ENCODE results near the gene CCDC186. TPM values are rescaled to one million over a fixed set of nuclear protein-coding genes. Genes with fewer than 3 reads are reported as not detected.
A peak's percentile ranks its signal among the peaks of the same experiment; 100 is the strongest.

The CCDC186 gene
- total RNA-seq, 2 experiments from 2014 or later: 10.5 to 11.6 TPM

DNA sequence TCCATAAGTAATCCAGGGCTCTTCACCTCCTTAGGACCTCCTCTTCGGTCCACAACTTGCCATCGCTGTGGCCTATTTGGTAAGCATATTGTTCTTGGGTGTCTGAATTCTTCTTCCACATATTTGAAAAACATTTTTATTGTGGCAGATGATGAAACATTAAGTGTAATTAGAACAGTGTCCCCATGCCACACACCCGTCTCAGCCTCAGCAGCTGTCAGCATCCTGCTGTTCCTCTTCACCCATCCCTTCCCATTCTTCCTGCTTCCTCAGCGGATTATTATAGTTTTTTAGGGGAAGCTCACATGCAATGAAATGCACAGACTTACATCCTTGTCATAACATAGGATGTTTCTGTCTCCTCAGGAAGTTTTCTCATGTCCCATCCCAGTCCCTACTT lies 25.2 kb upstream of the CCDC186 start:
- Mint-ChIP-seq H3K36me3 (ENCODE audit: low read depth) (no peaks in the 10 kb centered on the region), H3K9me3 (no peaks in the 10 kb centered on the region), H3K4me3 (no peak overlapping the region), H3K27me3 (peaks cover 18% of the 10 kb centered on the region), H3K27ac (no peak overlapping the region), H3K4me1 (ENCODE audit: low read depth) (peaks cover 7% of the 10 kb centered on the region)
- intact Hi-C loops (cut with micrococcal nuclease): no loop called here
- TF ChIP-seq, protein P1, sequence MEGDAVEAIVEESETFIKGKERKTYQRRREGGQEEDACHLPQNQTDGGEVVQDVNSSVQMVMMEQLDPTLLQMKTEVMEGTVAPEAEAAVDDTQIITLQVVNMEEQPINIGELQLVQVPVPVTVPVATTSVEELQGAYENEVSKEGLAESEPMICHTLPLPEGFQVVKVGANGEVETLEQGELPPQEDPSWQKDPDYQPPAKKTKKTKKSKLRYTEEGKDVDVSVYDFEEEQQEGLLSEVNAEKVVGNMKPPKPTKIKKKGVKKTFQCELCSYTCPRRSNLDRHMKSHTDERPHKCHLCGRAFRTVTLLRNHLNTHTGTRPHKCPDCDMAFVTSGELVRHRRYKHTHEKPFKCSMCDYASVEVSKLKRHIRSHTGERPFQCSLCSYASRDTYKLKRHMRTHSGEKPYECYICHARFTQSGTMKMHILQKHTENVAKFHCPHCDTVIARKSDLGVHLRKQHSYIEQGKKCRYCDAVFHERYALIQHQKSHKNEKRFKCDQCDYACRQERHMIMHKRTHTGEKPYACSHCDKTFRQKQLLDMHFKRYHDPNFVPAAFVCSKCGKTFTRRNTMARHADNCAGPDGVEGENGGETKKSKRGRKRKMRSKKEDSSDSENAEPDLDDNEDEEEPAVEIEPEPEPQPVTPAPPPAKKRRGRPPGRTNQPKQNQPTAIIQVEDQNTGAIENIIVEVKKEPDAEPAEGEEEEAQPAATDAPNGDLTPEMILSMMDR (IDR thresholded peaks at IDR 0.05): no peak
- ATAC-seq (no peak), DNase-seq (no peak)
- POLR2A ChIA-PET: no interaction called here
- CTCF ChIA-PET: no interaction called here

DNA sequence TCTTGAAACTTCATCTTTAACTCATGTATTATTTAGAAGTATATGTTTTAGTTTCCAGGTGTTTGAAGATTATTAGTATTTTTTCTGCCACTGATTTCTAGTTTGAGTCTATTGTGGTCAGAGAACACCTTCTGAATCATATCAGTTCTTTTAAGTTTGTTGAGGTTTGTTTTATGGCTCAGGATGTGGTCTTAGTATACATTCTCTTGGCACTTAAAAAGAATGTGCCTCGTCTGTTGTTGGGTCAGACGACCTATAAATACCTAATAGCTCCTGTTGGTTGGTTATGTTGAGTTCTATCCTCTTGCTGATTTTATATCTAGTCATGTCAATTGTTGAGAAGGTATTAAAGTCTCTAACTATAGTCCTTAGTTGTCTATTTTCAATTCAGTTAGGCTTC lies 21.1 kb upstream of the CCDC186 start:
- TF ChIP-seq, protein P1 (IDR thresholded peaks at IDR 0.05): no peak
- no peaks in the 10 kb centered on the region for H3K9me3 Mint-ChIP-seq
- peak; percentile 65 for ATAC-seq
- POLR2A ChIA-PET: interaction anchor here (1.0 kb wide), 1 partner anchor 21 kb away, joined by 3 read pairs; the partner anchor contains the start of gene CCDC186
- H3K4me1 Mint-ChIP-seq (ENCODE audit: low read depth): peaks cover 7% of the 10 kb centered on the region
- no peaks in the 10 kb centered on the region for H3K36me3 Mint-ChIP-seq (ENCODE audit: low read depth)
- DNase-seq: no peak
- no peak overlapping the region for H3K27ac Mint-ChIP-seq
- peaks cover 15% of the 10 kb centered on the region for H3K27me3 Mint-ChIP-seq
- no peak overlapping the region for H3K4me3 Mint-ChIP-seq
- intact Hi-C loops (cut with micrococcal nuclease): no loop called here
- CTCF ChIA-PET: no interaction called here

- peaks cover 9% of the 10 kb centered on the region for H3K27me3 Mint-ChIP-seq
- no peaks in the 10 kb centered on the region for H3K4me1 Mint-ChIP-seq (ENCODE audit: low read depth)
- no peak for ATAC-seq
- no peaks in the 10 kb centered on the region for H3K9me3 Mint-ChIP-seq
- TF ChIP-seq, protein P1 (IDR thresholded peaks at IDR 0.05): no peak
- H3K27ac Mint-ChIP-seq: no peak overlapping the region
- H3K36me3 Mint-ChIP-seq (ENCODE audit: low read depth): no peaks in the 10 kb centered on the region
- ChIA-PET CTCF (interaction anchor here (1.3 kb wide), 1 partner anchor 15 kb away, joined by 4 read pairs; the partner anchor contains the start of gene CCDC186), POLR2A (no interaction called here)
- intact Hi-C loops (cut with micrococcal nuclease): no loop called here
- DNase-seq: no peak
- no peak overlapping the region for H3K4me3 Mint-ChIP-seq
Measured at GRCh38 chr10:114189700-114190099, 15.7 kb upstream of the CCDC186 start.

GRCh38 chr10:114188900-114189299 lies 14.9 kb upstream of the CCDC186 start:
- Mint-ChIP-seq H3K36me3 (ENCODE audit: low read depth) (no peaks in the 10 kb centered on the region), H3K27me3 (peaks cover 5% of the 10 kb centered on the region)

GRCh38 chr10:114188001-114188400 lies 14.0 kb upstream of the CCDC186 start:
- no peaks in the 10 kb centered on the region for H3K9me3 Mint-ChIP-seq
- intact Hi-C loops (cut with micrococcal nuclease): no loop called here
- no peak for DNase-seq
- no peak overlapping the region for H3K27ac Mint-ChIP-seq
- H3K36me3 Mint-ChIP-seq (ENCODE audit: low read depth): no peaks in the 10 kb centered on the region
- H3K4me3 Mint-ChIP-seq: no peak overlapping the region
- peaks cover 4% of the 10 kb centered on the region for H3K27me3 Mint-ChIP-seq
- ChIA-PET POLR2A (no interaction called here), CTCF (interaction anchor here (0.7 to 1.5 kb wide), 3 partner anchors 8 to 166 kb away, joined by 3 read pairs; partner anchors contain the start of gene CCDC186)
- no peaks in the 10 kb centered on the region for H3K4me1 Mint-ChIP-seq (ENCODE audit: low read depth)
- no peak for ATAC-seq
- TF ChIP-seq, protein P1 (IDR thresholded peaks at IDR 0.05): no peak

More at GRCh38 chr10:114188900-114189299, 14.9 kb upstream of the CCDC186 start:
- H3K4me1 Mint-ChIP-seq (ENCODE audit: low read depth): no peaks in the 10 kb centered on the region
- ChIA-PET CTCF (interaction anchor here (0.7 to 1.1 kb wide), 2 partner anchors 15 to 167 kb away, joined by 3 read pairs; partner anchors contain the start of gene CCDC186), POLR2A (no interaction called here)
- ATAC-seq: no peak
- intact Hi-C loops (cut with micrococcal nuclease): no loop called here
- DNase-seq: no peak
- no peaks in the 10 kb centered on the region for H3K9me3 Mint-ChIP-seq
- TF ChIP-seq, protein P1 (IDR thresholded peaks at IDR 0.05): no peak
- no peak overlapping the region for H3K4me3 Mint-ChIP-seq
- H3K27ac Mint-ChIP-seq: no peak overlapping the region
